CD14-positive monocyte (primary cell): ENCODE measurements around the gene GATD1. TPM values are rescaled to one million over a fixed set of nuclear protein-coding genes. Genes with fewer than 3 reads are reported as not detected.

ENCODE experiments used
- DNase-seq, 3 donors: peaks; one replicate each; pipeline ENCODE4 v3.0.0-alpha.2; 2011 to 2022
- H2AFZ ChIP-seq: 2 replicates; pipeline ENCODE4 v1.6.0; 2012; ENCODE audit warnings: mild to moderate bottlenecking, low read depth, low read length, inconsistent platforms; ENCODE audit not compliant: insufficient read depth, poor library complexity, severe bottlenecking
- H3K27ac ChIP-seq, 2 donors: 1 replicate in 1 of 2; 2 replicates in 1 of 2; pipeline ENCODE4 v1.5.1; 2012 to 2013; ENCODE audit warnings: low read length in 2 of 2, control low read depth in 1 of 2, inconsistent platforms in 1 of 2, low read depth in 1 of 2, mild to moderate bottlenecking in 1 of 2
- H3K27me3 ChIP-seq, 2 donors: one replicate each; pipeline versions ENCODE4 v1.6.0 to v1.6.1; 2011 to 2013; ENCODE audit warnings: low read length in 2 of 2; ENCODE audit not compliant: control insufficient read depth in 2 of 2, insufficient read depth in 2 of 2
- H3K36me3 ChIP-seq, 2 donors: replicated peaks in 1 of 2; 1 replicate in 1 of 2; 2 replicates in 1 of 2; pipeline versions ENCODE4 v1.5.1 to v1.6.1; 2012 to 2013; ENCODE audit warnings: low read length in 2 of 2, control low read depth in 1 of 2, inconsistent platforms in 1 of 2, mild to moderate bottlenecking in 1 of 2; ENCODE audit not compliant: insufficient read depth in 2 of 2, control insufficient read depth in 1 of 2
- H3K4me1 ChIP-seq, 2 donors: 1 replicate in 1 of 2; 2 replicates in 1 of 2; pipeline versions ENCODE4 v1.5.1 to v1.6.1; 2012 to 2013; ENCODE audit warnings: low read length in 2 of 2, control low read depth in 1 of 2, inconsistent platforms in 1 of 2, mild to moderate bottlenecking in 1 of 2, moderate library complexity in 1 of 2; ENCODE audit not compliant: insufficient read depth in 2 of 2, control insufficient read depth in 1 of 2
- H3K4me2 ChIP-seq: replicated peaks from 2 replicates; pipeline ENCODE3; 2012; ENCODE audit warnings: low read length, moderate library complexity, mild to moderate bottlenecking; ENCODE audit not compliant: poor library complexity, severe bottlenecking; ENCODE audit errors: extremely low read depth
- H3K4me3 ChIP-seq, 3 experiments: fragments of 200-600 bp in 1 of 3; sonication (generic) in 1 of 3; replicated peaks in 1 of 3; 1 replicate in 2 of 3; 2 replicates in 1 of 3; pipeline ENCODE4 v1.5.1; 2011 to 2013; ENCODE audit warnings: low read length in 3 of 3, mild to moderate bottlenecking in 3 of 3, control low read depth in 2 of 3, low read depth in 2 of 3, inconsistent platforms in 1 of 3, moderate library complexity in 1 of 3
- H3K79me2 ChIP-seq: 2 replicates; pipeline ENCODE4 v1.6.0; 2012; ENCODE audit warnings: mild to moderate bottlenecking, control low read depth, inconsistent platforms, low read length, moderate library complexity; ENCODE audit not compliant: insufficient read depth
- H3K9ac ChIP-seq: 2 replicates; pipeline ENCODE4 v1.6.0; 2017; ENCODE audit warnings: low read length, mild to moderate bottlenecking; ENCODE audit not compliant: insufficient read depth, poor library complexity, severe bottlenecking
- H3K9me3 ChIP-seq, 2 donors: replicated peaks in 1 of 2; 1 replicate in 1 of 2; 2 replicates in 1 of 2; pipeline versions ENCODE4 v1.5.1 to v1.6.1; 2012 to 2013; ENCODE audit warnings: low read length in 2 of 2, control low read depth in 1 of 2; ENCODE audit not compliant: control insufficient read depth in 1 of 2, insufficient read depth in 1 of 2
- H4K20me1 ChIP-seq: 2 replicates; pipeline ENCODE4 v1.6.0; 2012; ENCODE audit warnings: mild to moderate bottlenecking, low read length, control low read depth, moderate library complexity; ENCODE audit not compliant: insufficient read depth
- H3K27ac Mint-ChIP-seq, 7 donors: one replicate each; pipeline ENCODE4 v1.8.0; 2020; ENCODE audit warnings: mild to moderate bottlenecking in 7 of 7, mixed read lengths in 7 of 7, moderate library complexity in 6 of 7, inconsistent platforms in 2 of 7
- H3K27me3 Mint-ChIP-seq, 3 donors: one replicate each; pipeline ENCODE4 v1.8.0; 2021 to 2022; ENCODE audit warnings: low read depth in 3 of 3, mild to moderate bottlenecking in 3 of 3, mixed read lengths in 3 of 3, moderate library complexity in 3 of 3, inconsistent platforms in 1 of 3
- H3K36me3 Mint-ChIP-seq, 2 donors: one replicate each; pipeline ENCODE4 v1.8.0; 2020; ENCODE audit warnings: mixed read lengths in 2 of 2, inconsistent platforms in 1 of 2, mild to moderate bottlenecking in 1 of 2
- H3K4me1 Mint-ChIP-seq: one replicate; pipeline ENCODE4 v1.8.0; 2020; ENCODE audit warnings: mild to moderate bottlenecking, mixed read lengths
- H3K4me3 Mint-ChIP-seq, 2 donors: one replicate each; pipeline ENCODE4 v1.8.0; 2020; ENCODE audit warnings: mild to moderate bottlenecking in 2 of 2, mixed read lengths in 2 of 2, moderate library complexity in 1 of 2
- H3K9me3 Mint-ChIP-seq, 7 donors: one replicate each; pipeline ENCODE4 v1.8.0; 2020 to 2022; ENCODE audit warnings: mixed read lengths in 7 of 7, mild to moderate bottlenecking in 6 of 7, moderate library complexity in 6 of 7, inconsistent platforms in 2 of 7
- CTCF ChIP-seq: fragments of 200-600 bp; IDR thresholded peaks from one replicate; pipeline ENCODE4 v1.8.0; 2022; ENCODE audit warnings: antibody characterized with exemption, mild to moderate bottlenecking
- WGBS: methylation state at CpG from one replicate; pipeline ENCODE4 v1.1.5; 2013; ENCODE audit warnings: missing lambda C conversion rate; ENCODE audit not compliant: insufficient coverage; 5-methylcytosine and 5-hydroxymethylcytosine counted together
- intact Hi-C, 2 donors: fragments of 100-400 bp; cut with micrococcal nuclease; formaldehyde crosslinking; loops; one replicate each; pipeline versions ENCODE4 v1.15.0 to v1.15.1; 2023
- polyA plus RNA-seq, 3 donors: library from polyadenylated mRNA; depleted of rRNA in 1 of 3; unstranded in 2 of 3; stranded (reverse) in 1 of 3; fragments of 300-500 nt in 2 of 3; fragments of >200 nt in 1 of 3; fragmentation: Illumina TruSeq in 2 of 3; gene quantifications; 1 replicate in 2 of 3; 2 replicates in 1 of 3; pipeline ENCODE4 v1.2.3, GENCODE V29; 2012 to 2021

Gene GATD1
- polyA plus RNA-seq, 3 donors: 4.5 to 45.6 (median 4.6) TPM

GRCh38 chr11:787084-787675 is 9.9 kb upstream of the GATD1 start:
- Histone ChIP-seq H3K4me2 (no peak overlapping the region), H3K9me3 (no peaks in the 10 kb centered on the region), H3K9ac (no peak overlapping the region), H4K20me1 (peaks cover 12% of the 10 kb centered on the region), H2AFZ (no peak overlapping the region), H3K79me2 (no peaks in the 10 kb centered on the region), H3K4me3 (no peak overlapping the region), H3K27me3 (peaks cover 4 to 28% of the 10 kb centered on the region in 2 donors), H3K36me3 (peaks cover 2 to 13% of the 10 kb centered on the region in 2 donors), H3K27ac (no peak overlapping the region), H3K4me1 (no peaks in the 10 kb centered on the region)
- peaks cover 11 to 21% of the 10 kb centered on the region in 2 donors for H3K36me3 Mint-ChIP-seq
- H3K9me3 Mint-ChIP-seq: peaks cover 0 to 2% (median 0%) of the 10 kb centered on the region in 7 donors
- H3K4me3 Mint-ChIP-seq: no peak overlapping the region
- H3K27ac Mint-ChIP-seq: no peak overlapping the region
- H3K4me1 Mint-ChIP-seq: no peaks in the 10 kb centered on the region
- peaks cover 15 to 50% (median 20%) of the 10 kb centered on the region in 3 donors for H3K27me3 Mint-ChIP-seq
- TF ChIP-seq CTCF: no peak
- intact Hi-C loops: no loop called here
- 90% methylated on average over 21 of the region's 24 CpGs for WGBS
- DNase-seq: no peak

- Histone ChIP-seq H3K36me3 (peaks cover 0 to 12% of the 10 kb centered on the region in 2 donors), H3K79me2 (no peaks in the 10 kb centered on the region), H3K4me2 (no peak overlapping the region), H3K4me3 (no peak overlapping the region), H3K9ac (no peak overlapping the region), H3K27ac (no peak overlapping the region), H3K4me1 (no peaks in the 10 kb centered on the region), H4K20me1 (peaks cover 15% of the 10 kb centered on the region), H3K27me3 (peaks cover 4 to 28% of the 10 kb centered on the region in 2 donors), H2AFZ (no peak overlapping the region), H3K9me3 (no peaks in the 10 kb centered on the region)
- H3K27ac Mint-ChIP-seq: no peak overlapping the region
- DNase-seq: no peak
- peaks cover 17 to 50% (median 20%) of the 10 kb centered on the region in 3 donors for H3K27me3 Mint-ChIP-seq
- H3K4me3 Mint-ChIP-seq: no peak overlapping the region
- H3K9me3 Mint-ChIP-seq: peaks cover 0 to 2% (median 0%) of the 10 kb centered on the region in 7 donors
- no peaks in the 10 kb centered on the region for H3K4me1 Mint-ChIP-seq
- TF ChIP-seq CTCF: no peak
- peaks cover 7 to 18% of the 10 kb centered on the region in 2 donors for H3K36me3 Mint-ChIP-seq
- intact Hi-C loops: no loop called here
- 91% methylated on average over 22 of the region's 24 CpGs for WGBS
Observed at GRCh38 chr11:786235-787083, 9.2 kb upstream of the GATD1 start.
